Activated gamma-delta T cell treated with Interleukin-2 at 50 U/mL for 16 hours (primary cell): ENCODE measurements around the gene P2RY1.
"Not testable (repeated sequence)": the region's sequence is repeated elsewhere in the genome, so short reads cannot be mapped to it uniquely, and the experiment has no call there.

Experiments
- DNase-seq: peaks from one replicate; pipeline ENCODE4 v3.0.0-alpha.2; 2020

Gene P2RY1

DNA sequence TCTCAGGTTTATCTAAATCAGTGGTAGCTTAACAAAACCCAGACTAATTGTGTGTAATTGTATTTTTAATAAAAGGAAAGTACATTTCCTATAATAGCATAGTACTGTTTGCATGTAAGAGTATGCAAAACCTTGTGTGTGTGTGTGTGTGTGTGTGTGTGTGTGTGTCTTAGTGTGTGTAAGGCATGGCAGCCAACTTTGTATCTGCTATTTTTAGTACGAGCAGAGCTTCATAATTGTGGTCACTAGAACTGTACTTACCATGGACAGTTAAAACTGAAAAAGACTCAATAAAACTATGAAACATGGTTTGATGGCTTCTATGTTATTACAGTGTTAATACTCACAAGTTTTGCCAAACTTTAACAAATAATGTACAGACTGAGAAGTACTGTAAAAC, 6.2 kb downstream of the P2RY1 start:
- DNase-seq: no peak

DNA sequence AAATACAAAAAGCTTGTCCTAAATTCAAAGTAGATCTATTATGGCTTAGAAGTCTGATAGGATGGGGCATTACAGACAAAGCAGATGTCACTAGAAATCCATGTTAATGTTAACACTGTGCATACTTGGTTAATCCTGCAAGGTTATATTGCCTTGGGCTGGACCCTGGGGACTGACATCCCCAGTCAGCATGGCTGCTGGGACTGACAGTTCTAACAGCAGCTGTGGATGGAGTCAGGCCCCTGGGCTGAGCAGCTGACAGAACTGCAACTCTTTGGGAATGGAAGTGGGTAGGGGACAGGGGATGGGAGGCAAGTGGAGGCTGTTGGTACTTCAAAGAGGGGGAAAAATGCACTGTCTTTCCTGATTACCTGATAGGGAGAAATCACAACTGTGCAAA, 7.5 kb downstream of the P2RY1 start:
- DNase-seq: no peak

DNA sequence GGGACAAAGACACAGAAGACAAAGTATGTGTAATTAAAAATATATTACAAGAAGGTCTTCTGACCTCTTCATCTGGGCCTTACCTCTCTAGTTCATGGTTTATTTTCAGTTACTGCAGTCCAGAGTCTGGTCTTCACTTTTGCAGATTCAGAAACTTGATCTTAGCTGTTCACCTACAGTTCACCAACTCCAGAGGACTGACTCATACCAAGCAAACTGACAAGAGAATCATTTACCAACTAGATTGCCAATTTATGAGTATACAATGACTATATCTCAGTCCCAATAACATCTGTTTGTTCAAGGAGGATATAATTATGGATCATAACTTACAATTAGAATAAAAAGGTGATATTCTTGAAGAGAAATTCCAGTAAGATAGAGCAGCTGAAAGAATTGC, 9.0 kb downstream of the P2RY1 start:
- no peak for DNase-seq

DNA sequence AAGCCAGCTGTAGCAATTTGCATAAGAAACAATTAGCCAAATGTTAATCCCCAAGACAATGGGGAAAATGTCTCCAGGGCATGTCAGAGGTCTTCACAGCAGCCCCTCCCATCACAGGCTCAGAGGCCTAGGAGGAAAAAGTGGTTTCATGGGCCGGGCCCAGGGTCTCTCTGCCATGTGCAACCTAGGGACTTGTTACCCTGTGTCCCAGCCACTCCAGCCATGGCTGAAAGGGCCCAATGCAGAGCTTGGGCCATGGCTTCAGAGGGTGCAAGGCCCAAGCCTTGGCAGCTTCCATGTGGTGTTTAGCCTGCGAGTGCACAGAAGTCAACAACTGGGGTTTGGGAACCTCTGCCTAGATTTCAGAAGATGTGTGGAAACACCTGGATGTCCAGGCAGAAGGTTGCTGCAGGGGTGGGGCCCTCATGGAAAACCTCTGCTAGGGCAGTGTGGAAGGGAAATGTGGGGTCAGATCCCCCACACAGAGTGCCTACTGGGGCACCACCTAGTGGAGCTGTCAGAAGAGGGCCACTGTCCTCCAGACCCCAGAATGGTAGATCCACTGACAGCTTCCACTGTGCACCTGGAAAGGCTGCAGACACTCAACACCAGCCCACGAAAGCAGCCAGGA, 11.8 kb downstream of the P2RY1 start:
- not testable (repeated sequence) for DNase-seq

DNA sequence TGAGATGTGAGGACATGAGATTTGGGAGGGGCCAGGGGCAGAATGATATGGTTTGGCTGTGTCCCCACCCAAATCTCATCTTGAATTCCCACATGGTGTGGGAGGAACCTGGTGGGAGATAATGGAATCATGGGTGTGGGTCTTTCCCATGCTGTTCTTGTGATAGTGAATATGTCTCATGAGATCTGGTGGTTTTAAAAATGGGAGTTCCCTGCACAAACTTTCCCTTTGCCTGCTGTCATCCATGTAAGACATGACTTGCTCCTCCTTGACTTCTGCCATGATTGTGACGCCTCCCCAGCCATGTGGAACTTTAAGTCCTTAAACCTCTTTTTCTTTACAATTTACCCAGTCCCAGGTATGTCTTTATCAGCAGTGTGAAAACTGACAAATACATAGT, 12.7 kb downstream of the P2RY1 start:
- not testable (repeated sequence) for DNase-seq

DNA sequence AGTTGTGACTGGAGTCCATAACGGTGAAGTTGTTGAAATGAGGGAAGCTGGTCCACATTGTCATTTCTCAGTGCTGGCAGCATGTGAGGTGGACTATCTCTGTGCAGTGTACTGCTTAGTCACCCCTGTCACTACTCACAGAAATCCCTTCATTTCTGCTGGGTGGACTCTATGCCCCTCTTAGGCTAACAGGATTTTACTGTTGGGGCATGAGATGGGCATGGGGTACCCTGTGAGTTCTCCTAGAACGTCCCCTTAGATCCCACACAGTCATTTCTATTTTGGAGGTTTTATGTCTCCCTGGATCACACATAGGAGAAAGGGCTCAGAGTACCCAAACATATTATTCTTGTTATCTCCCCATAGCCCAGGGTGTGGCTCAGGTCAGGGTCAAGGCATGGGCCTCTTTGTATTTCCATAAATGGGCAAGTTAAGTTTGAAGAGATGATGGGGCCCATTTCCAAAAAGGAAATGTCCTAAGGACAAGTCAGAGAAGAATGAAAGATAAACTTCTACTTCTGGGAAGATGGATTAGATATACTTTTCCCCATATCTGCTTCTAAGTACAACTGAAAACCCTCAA, 15.2 kb downstream of the P2RY1 start:
- DNase-seq: no peak

DNA sequence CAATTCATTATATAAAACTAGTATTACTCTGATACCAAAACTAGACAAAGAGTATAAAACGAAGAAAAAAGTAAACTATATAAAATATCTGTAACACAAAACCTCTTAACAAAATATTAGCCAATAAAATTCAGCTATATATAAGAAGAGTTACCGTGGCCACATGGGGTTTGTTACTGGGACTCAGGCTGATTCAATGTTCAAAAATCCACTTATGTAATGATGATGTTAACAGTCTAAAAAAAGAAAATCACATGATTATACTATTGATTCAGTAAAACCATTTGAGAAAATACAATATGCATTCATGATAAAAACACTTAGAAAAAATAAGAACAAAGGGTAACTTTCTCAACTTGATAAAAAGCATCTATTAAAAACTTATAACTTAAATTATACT, 18.3 kb downstream of the P2RY1 start:
- no peak for DNase-seq

DNA sequence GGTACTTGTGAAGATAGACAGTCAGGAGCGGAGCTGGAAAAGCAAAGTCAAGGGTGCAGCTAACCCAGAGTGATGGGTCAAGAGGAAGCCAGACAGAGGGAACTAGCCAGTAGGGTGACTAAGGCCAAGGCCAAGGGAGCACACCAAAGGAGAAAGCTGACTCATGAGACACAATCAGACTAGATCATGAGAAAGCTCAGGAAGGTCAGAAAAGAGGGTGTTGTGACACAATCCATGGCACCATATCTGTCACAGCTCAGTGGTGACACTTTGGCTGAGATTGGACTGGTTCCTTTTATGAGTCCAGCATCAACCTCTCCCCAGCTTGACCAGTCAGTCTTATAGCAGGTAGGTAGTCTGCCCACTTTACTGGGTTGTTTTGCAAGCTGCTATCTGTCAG, 22.2 kb downstream of the P2RY1 start:
- no peak for DNase-seq

DNA sequence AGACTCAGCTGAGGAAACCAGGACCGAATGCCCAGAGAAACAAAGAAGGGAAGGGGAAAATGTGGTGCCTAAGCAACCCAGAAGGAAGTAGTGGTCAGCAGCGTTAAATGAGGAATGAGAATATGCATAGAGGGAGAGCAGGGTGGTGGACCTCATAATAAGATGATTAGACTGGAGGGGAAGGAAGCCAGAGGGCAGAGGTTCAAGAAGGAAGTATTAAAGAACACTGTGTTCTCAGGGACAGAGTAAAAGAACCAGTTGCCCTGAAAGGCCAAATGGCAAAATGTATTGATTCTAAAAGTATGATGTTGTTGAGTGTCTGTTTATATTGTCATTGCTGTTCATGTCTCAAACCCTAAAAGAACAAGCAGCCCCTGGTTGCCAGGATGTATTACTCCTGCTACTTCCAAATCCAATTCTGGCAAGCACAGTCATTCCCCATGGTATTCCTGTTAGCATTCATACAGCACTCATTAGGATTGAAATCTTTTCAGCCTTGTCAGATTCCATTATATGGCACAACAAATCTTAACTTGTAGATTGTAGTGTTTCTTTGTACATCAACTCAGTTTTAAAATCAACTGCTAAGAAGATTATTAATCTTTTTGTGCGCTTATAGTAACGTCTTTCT, 23.4 kb downstream of the P2RY1 start:
- DNase-seq: no peak

DNA sequence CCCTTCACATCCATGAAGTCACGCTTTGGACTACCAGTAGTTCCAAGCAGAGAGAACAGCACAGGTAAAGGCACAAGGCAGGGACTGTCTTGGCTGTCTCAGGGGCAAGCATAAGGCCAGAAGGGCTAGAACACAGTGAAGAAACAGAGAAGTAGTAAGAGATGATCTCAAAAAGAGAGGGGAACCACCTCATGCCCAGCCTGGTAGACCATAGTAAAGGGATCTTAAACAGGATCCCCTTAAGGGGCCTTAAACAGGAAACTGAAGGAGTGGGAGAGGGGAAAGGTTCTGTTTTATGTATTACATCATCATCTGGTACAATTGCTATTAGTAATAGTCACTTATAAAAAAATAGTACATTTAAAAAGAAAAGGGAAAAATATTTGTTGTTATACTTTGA, 25.8 kb downstream of the P2RY1 start:
- no peak for DNase-seq

DNA sequence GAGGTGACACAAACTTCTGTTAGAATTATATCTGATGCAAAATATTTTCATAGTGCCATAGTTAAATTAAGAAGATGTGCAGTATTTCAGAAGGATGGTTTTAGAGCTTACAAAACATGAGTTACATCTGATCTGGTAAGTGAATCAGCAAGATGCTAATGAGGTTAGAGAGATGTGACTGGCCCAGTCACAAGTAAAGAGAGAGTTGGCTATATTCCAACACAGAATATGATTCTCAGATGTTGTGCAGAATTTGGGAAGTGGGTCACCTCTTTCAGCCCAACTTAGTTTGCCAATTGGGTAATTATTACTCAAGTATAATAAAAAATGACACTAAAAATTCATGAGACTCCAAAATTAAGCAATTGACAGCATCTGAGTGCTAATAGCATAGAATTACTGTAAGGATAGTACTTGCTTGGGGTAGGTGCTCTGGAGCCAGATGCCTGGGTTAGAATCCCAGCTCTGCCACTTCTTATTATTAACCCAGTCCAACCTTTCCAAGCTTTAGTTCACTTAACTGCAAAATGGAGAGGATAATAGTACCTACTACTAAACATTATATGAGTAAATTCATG, 30.8 kb downstream of the P2RY1 start:
- DNase-seq: no peak

DNA sequence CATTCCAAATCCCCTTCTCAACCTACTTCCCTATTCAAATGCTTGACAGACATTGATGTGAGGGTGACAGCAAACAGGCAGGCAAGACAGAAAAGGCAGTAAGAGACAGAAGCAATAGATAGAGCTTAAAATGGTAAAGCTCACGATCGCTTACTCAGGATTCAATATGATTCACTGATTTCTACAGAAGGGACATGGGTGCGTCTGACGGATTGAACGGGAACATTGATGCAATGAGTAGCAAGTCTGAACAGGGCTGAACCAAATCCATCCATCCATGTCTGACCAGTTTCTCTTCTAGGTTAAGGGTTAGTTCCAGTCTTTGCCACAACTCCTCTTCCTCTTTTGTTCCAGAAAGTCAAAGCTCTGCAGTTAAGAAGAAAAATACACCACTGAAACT, 35.1 kb downstream of the P2RY1 start:
- DNase-seq: no peak

DNA sequence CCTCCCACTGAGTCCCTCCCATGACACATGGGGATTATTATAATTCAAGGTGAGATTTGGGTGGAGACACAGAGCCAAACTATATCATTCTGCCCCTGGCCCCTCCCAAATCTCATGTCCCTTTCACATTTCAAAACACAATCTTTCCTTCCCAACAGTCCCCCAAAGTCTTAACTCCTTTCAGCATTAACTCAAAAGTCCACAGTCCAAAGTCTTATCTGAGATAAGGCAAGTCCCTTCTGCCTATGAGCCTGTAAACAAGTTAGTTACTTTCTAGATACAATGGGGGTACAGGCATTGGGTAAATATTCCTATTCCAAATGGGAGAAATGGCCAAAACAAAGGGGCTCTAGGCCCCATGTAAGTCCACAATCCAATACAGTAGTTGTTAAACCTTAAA, 38.4 kb downstream of the P2RY1 start:
- not testable (repeated sequence) for DNase-seq

DNA sequence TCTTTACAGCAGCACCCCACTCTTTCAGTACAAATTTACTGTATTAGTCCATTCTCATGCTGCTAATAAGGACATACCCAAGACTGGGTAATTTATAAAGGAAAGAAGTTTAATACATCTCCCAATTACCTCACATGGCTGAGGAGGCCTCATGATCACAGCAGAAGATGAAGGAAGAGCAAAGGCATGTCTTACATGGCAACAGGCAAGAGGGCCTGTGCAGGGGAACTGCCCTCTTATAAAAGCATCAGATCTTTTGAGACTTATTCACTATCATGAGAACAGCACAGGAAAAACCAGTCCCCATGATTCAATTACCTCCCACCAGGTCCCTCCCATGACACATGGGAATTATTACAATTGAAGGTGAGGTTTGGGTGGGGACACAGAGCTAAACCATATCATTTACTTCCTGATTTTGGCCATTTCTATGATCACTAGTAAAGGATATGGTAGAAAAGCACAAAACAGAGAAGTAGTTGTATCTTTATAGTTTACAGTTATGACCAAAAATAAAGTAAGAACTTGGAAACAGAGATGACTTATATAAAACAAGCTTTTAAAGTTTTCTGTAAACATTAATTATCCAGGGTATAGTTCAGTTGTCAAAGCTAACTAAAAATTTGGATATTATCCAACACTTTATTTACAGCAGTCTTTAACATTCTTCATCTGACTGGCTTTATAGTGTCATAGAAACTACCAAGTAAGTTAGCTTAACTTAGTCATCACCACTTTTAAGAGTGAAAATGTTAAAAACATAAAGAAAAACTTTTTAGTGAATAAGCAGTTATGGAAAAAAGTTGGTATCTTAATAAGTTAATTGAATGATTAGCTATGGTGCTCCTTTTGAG, 40.2 kb downstream of the P2RY1 start:
- DNase-seq: no peak

DNA sequence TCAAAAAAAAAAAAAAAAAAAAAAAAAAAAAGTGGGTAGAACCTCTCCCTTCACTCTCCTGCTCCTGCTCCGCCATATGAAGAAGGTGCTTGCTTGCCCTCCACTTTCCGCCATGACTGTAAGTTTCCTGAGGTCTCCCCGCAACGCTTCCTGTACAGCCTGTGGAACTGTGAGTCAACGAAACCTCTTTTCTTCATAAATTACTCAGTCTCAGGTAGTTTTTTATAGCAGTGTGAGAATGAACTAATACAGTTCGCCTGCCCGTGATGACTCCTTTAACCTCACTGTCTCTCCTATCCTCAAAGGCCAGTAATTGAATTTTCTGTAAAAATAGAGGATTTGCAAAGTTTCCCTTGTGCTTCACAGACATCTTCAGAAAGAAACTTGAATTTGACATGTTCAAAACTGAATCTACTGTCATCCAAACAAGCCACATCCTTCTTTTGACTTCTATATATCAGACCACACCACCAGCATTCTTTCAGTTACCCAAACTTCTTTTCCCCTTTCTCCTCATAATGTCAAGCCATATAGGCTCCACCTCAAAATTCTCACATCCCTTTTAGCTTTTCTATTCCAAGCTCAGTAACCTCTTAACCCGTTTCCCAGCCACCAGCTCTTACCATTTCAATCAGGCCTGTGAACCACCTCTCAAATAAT, 44.3 kb downstream of the P2RY1 start:
- DNase-seq: no peak

DNA sequence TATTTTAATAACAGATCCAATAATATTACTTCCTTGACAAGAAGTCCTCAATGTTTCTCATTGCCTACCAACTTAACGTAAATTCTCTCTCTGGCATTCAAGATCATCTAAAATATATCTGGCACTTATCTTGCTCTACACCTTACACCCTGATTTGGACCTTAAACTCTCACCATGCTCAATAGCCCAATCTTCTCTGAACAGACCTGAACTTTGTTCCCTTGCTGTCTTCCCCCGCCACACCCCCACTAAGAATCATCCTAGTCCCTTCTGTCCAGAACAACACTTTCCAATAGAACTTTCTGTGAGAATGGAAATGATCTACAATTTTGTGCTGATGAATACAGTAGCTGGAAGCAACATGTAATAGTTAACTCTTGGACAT, 44.9 kb downstream of the P2RY1 start:
- DNase-seq: no peak

DNA sequence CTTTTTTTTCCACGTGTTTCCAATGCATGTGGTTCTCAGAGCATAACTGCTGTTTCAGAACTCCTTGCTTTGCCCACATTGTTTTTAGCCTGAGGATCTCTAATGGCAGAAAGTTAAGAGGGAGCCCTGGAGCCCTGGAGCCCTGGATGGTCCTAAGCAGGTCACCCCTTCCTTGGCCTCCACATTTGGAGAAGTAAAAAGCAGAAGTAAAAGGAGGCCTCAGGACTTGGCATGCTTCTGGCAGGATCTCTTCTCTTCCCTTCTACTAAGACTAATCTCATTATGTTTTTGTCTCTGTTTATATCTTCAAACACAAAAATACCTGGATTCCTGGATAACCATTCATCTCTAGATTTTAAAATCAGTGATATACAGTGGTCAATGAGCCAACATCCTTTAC, 50.1 kb downstream of the P2RY1 start:
- DNase-seq: no peak
